ENCODE data around the gene APMAP.

APMAP gene

DNA sequence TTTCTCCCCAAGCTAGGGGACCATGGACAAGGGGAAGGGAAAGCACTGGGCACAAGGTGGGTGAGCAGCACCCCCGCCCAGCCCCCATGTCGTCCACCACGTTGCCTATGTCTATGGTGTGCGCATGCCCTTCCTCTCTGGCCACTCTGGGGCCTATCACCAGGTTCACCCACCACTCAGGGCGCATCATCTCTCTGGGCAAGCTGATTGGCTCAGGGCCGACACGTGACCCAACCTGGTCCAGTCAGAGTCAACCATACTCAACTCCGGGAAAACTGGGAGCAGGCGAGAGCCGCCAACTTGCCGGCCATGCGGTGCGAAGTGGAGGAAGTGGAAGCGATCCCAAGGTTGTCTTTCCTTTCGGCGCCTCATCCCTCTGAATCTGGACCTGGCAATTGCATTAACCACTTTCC, 39.5 kb upstream of the APMAP start:
- no peak for DNase-seq
- TF ChIP-seq GATA1 (IDR thresholded peaks at IDR 0.05; ENCODE audit: low read depth, low read length) (no peak), POLR2A (IDR thresholded peaks at IDR 0.05; ENCODE audit: low read length) (no peak)

DNA sequence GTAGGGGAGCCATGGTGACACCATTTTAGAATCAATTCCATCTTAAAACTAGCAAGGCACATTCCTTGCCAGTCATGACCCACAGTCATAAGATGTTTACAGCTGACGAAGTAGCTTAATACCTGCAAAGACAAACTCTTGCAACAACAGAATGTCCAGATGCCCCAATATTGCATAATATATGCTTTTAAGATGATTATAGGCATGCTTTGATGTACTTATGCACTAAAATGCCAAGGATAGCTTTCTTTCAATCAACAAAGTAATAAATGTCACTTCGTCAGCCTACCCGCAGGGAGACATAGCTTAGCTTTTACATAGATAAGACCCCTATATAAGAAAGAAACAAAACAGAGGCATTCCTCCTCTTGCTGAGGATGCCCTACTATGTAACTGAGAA, 38.7 kb upstream of the APMAP start:
- TF ChIP-seq POLR2A (IDR thresholded peaks at IDR 0.05; ENCODE audit: low read length) (no peak), GATA1 (IDR thresholded peaks at IDR 0.05; ENCODE audit: low read depth, low read length) (no peak)
- DNase-seq = no peak

GRCh38 chr20:25030649-25031207, 38.2 kb upstream of the APMAP start:
- TF ChIP-seq GATA1 (IDR thresholded peaks at IDR 0.05; ENCODE audit: low read depth, low read length) = no peak
- TF ChIP-seq POLR2A (IDR thresholded peaks at IDR 0.05; ENCODE audit: low read length) = no peak
- no peak for DNase-seq

- no peak for TF ChIP-seq GATA1 (IDR thresholded peaks at IDR 0.05; ENCODE audit: low read depth, low read length)
- no peak for TF ChIP-seq POLR2A (IDR thresholded peaks at IDR 0.05; ENCODE audit: low read length)
- DNase-seq = no peak
These were observed 37.6 kb upstream of the APMAP start for GRCh38 chr20:25030007-25030648.

DNA sequence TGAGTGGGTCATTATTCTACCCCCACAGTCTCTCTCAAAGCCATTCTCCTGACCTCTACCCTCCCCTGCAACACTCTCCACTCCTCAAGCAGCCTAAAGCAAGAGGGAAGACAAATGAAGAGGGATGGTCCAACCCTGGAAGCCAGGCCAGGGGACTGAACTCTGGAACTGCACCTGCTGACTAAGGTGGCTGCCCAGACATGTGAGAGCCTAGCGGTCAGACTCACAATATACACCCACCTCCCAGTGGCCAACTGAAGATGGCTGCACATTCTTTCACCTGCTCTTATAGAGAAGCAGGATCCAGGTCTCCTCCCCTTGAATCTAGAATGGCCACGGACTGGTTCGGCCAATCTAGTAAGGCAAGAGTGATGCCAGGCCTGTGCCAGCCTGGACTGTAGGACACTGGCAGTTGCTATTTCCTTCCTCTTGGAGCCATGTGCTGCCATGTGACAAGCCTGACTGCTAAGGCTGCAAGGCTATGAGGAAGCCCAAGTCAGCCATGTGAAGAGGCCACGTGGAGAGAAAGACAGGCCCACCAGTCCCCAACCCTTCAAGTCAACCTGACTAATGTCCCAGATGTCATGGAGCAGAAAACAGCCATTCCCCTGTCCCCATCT, 33.5 kb upstream of the APMAP start:
- TF ChIP-seq GATA1 (IDR thresholded peaks at IDR 0.05; ENCODE audit: low read depth, low read length) = no peak
- no peak for TF ChIP-seq POLR2A (IDR thresholded peaks at IDR 0.05; ENCODE audit: low read length)

GRCh38 chr20:25025091-25025861, 32.7 kb upstream of the APMAP start:
- TF ChIP-seq GATA1 (IDR thresholded peaks at IDR 0.05; ENCODE audit: low read depth, low read length) = no peak
- no peak for TF ChIP-seq POLR2A (IDR thresholded peaks at IDR 0.05; ENCODE audit: low read length)

More for the DNA sequence above, 33.5 kb upstream of the APMAP start:
- no peak for DNase-seq

DNA sequence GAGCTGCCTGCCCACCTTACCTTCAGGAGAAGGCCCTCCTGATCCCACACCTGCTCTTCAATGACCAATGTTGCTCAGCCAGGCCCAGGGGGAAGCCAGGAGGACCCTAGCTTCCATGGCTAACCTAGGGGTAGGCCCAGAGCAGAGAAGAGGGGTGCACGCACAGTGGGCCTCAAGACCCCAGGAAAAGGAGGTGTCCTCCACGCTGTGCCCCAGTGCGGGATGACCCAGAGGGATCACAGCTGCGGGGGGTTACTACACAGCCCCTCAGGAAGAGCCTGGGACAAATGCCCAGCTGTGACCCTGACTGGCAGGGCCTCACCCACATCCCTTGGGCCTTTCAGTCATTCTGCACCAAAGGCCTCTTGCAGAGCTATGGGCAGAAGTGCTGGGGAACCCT, 31.6 kb upstream of the APMAP start:
- TF ChIP-seq GATA1 (IDR thresholded peaks at IDR 0.05; ENCODE audit: low read depth, low read length) (no peak), POLR2A (IDR thresholded peaks at IDR 0.05; ENCODE audit: low read length) (no peak)
- no peak for DNase-seq

More at GRCh38 chr20:25025091-25025861, 32.7 kb upstream of the APMAP start:
- no peak for DNase-seq

- TF ChIP-seq GATA1 (IDR thresholded peaks at IDR 0.05; ENCODE audit: low read depth, low read length) (no peak), POLR2A (IDR thresholded peaks at IDR 0.05; ENCODE audit: low read length) (no peak)
- DNase-seq = peak; percentile 25 to 50
These were observed 30.8 kb upstream of the APMAP start for GRCh38 chr20:25023356-25023755.

GRCh38 chr20:25022680-25023079, 30.1 kb upstream of the APMAP start:
- TF ChIP-seq GATA1 (IDR thresholded peaks at IDR 0.05; ENCODE audit: low read depth, low read length) (no peak), POLR2A (IDR thresholded peaks at IDR 0.05; ENCODE audit: low read length) (no peak)

GRCh38 chr20:25021336-25021735, 28.8 kb upstream of the APMAP start:
- TF ChIP-seq POLR2A (IDR thresholded peaks at IDR 0.05; ENCODE audit: low read length) (no peak), GATA1 (IDR thresholded peaks at IDR 0.05; ENCODE audit: low read depth, low read length) (no peak)
- DNase-seq = no peak

More at GRCh38 chr20:25022680-25023079, 30.1 kb upstream of the APMAP start:
- DNase-seq = peak in 1 of 2 experiments; percentile 18

DNA sequence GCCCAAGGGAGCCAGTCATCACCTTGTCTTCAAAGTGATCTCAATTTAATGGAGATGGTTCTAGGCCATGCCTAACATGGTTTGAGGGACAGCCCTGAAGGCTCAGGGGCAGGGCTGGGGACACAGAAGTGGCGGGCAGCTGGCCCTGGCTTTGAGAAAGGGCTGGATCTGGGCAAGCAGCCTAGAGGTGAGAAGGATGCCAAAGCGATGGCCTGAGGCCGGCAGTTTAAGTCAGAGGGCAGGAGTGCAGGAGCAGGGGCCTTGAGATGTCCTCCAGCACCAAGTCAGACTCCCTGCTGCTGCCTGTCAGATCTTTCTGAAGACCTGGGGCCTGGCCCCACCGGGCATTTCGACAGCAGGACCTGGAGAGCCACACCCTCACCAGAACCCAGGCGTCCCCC, 28.4 kb upstream of the APMAP start:
- TF ChIP-seq GATA1 (IDR thresholded peaks at IDR 0.05; ENCODE audit: low read depth, low read length) (no peak), POLR2A (IDR thresholded peaks at IDR 0.05; ENCODE audit: low read length) (no peak)
- DNase-seq = no peak

GRCh38 chr20:25020345-25020744, 27.8 kb upstream of the APMAP start:
- no peak for DNase-seq
- TF ChIP-seq POLR2A (IDR thresholded peaks at IDR 0.05; ENCODE audit: low read length) = no peak
- no peak for TF ChIP-seq GATA1 (IDR thresholded peaks at IDR 0.05; ENCODE audit: low read depth, low read length)

- no peak for DNase-seq
- TF ChIP-seq GATA1 (IDR thresholded peaks at IDR 0.05; ENCODE audit: low read depth, low read length) = no peak
- no peak for TF ChIP-seq POLR2A (IDR thresholded peaks at IDR 0.05; ENCODE audit: low read length)
These were observed 27.0 kb upstream of the APMAP start for GRCh38 chr20:25019381-25020155.
